Measurements from ENCODE around the gene SUSD6.
A peak's percentile ranks its signal among the peaks of the same experiment; 100 is the strongest.

SUSD6 gene

DNA sequence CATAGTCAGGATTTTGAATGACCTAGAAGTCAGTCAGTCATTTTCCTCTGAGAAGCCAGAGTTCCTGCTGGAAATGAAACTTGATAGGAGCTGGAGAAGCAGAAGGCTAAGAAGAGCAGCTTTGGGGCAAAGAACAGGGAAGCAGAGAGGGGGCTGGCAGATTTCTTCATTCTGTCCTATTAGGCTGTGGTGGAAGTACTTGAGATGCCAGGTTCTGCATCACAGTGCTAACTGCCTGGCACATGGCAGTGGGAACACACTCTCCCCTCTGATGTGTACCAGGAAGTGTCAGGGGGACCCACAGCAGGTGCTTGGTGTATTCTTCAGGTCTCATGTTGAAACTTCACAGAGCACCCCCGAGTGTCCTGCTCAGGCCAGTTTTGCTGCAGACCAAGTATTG, 61.0 kb downstream of the SUSD6 start:
- no peak for DNase-seq (ENCODE audit: low spot score)

DNA sequence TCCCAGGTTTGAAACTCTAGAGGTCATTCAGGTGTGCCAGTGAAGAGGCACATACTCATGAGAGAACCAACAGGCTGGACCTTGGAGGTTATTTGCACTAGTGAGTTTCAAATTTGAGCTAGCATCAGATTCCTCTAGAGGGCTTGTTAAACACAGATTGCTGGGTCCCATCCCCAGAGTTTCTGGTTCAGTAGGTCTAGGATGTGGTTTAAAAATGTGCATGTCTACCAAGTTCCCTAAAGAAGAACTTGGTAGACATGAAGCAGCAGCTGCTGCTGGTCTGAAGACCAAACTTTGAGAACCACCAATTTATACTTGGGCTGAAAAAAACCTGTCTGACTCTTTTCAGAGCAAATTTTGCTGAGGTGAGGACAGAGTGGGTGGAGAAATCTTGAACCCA, 61.7 kb downstream of the SUSD6 start:
- no peak for DNase-seq (ENCODE audit: low spot score)

DNA sequence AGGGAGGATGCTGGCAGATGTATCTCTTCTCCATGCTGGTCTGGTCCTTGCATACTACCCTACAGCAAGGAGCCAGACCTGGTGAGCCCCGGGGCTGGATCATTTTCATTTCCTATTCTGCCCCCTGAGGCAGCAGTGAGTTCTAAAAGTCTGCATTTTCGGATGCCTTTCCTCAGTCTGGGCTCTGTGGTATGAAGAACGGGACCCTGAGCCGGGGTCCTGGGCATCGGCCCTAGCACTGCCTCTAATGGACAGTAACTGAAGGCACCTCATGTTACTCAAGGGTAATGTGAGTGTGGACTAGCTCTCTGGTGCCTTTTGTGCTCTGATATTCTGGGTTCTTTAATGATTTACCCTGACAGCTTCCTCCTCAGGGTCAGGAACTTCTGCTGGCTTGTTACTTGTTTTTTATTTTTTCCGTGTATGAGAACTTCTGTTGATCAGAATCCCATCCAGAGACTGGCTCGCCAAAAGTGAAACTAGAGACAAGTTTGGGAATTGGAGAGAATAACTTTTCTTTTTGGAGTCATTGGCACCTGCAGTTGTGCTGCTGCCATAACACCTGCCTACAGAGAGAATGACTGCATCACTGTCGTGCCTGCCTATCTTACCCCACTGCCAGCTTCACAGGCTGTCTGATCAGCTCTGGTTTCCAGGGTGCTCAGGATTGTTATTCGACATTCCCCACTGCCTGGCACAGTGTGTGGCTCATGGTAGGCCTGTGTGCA, 62.3 kb downstream of the SUSD6 start:
- DNase-seq (ENCODE audit: low spot score) = no peak

DNA sequence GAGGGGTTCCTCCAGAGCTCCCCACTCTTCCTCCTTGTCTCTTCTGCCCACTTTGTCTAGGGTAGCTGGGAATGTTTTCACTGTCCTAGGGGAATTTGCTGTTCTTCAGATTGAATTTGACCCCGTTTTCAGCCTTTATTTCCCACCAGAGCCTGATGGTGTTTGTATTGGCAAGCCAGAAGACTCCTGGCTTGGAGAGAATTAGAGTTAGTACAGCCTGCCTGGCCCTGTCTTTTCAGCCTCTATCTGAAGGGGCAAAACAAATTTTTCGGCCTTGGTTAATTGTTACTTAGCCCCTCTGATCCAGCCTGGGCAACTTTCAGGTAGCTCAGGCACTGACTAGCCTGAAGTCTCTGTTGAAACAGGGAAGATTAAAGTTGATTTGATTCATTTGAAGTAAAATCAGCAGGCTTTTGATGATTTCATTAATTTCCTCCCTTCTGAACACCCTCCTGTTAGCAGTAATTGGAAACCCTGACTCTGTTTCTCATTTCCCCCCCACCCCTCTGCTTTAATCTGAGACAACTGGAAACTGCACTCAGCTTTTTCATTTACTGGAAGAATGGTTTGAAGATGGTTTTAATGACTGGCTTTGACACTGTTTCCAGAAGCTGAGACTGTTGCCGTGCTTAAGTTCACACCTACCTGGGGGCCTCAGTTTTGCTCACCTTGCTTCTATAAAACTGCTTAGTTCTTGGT, 63.3 kb downstream of the SUSD6 start:
- no peak for DNase-seq (ENCODE audit: low spot score)

DNA sequence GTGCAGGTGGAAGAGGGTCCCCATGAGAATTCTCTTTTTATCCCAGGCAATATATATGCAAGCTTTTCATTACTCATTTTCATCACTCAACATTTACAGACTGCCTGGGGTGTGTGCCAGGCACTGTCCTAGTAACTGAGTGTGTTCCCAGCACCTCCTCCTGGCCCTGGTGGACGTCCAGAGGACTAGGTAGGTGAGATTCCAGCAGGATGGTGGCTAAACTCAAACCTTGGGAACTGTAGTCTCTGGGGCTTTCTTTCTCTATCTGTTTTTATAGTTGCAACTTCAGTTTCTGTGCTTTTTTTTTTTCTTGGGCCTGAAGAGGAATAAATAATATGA, 63.8 kb downstream of the SUSD6 start:
- no peak for DNase-seq (ENCODE audit: low spot score)

DNA sequence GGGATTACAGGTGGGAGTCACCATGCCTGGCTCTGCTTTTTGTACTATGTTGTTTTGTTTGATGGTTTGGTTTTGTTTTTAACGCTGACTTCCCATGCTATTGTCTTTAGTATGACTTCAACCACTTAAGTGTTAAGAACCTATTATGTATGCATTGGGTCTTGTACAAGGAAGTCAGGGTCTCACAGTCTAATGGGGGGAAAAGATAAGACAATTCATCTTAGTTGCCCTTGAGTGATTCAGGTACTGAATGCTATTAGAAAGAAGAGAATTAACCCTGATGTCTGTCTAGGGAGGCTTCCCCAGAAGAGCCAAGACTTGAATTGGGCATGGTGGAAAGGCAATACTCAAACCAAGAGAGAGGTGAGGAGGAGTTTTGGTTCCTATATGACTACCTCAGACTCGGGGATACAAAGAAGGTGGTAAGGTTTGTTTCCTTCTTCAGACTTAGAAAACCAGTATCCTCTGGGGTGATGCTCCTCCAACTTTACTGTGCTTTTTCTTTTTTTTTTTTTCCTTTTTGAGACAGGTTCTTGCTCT, 64.6 kb downstream of the SUSD6 start:
- DNase-seq (ENCODE audit: low spot score) = no peak

DNA sequence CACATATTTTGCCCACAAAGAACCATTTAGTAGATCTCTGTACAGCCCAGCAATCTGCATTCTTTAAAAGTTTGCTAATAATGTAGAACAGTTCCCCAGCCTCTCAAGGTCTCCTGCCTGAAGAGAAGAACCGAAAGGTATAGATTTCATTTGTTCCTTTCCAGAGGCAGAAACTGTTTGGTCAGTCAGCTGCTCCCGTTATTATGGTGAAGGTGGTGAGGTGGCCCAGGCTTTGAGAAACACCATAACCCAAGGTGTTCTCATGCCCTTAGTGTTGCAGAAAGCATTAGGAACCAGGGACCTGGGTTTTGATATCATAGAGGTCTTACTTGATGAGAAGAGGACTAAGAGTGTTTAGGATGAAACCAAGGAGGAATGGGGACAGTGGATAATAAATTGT, 65.3 kb downstream of the SUSD6 start:
- no peak for DNase-seq (ENCODE audit: low spot score)

DNA sequence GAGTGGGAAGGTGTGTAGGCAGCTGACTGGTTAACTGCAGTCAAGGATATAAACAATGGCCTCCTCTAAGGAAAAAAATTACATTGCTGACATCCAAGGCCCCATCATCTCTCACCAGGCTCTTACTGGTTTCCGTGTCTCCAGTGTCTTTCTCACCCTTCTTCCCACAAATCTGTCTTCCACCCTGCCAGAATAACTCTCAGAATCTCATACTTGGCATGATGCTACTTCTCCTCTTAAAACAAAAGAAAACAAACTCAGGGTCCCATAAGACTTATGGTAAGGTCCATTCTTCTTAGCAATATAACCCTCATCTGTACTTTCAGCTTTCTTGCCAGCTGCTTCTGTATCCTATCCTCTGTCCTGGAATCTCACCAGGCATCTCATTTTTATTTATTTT, 68.9 kb downstream of the SUSD6 start:
- no peak for DNase-seq (ENCODE audit: low spot score)

DNA sequence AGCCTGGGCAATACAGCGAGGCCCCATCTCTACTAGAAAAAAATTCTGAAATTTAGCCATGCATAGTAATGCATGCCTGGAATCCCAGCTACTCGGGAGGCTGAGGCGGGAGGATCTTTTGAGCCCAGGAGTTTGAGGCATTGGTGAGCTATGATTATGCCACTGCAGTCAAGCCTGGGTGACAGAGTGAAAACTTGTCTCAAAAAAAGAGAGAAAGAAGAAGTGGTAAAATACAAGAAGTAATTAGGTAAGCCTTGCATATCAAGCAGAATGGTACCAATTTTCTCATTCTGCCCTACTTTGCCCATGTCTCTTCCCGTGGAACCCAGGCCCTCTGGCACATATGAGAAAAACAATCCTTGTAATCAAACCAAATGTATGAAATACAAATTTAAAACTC, 70.7 kb downstream of the SUSD6 start:
- no peak for DNase-seq (ENCODE audit: low spot score)

DNA sequence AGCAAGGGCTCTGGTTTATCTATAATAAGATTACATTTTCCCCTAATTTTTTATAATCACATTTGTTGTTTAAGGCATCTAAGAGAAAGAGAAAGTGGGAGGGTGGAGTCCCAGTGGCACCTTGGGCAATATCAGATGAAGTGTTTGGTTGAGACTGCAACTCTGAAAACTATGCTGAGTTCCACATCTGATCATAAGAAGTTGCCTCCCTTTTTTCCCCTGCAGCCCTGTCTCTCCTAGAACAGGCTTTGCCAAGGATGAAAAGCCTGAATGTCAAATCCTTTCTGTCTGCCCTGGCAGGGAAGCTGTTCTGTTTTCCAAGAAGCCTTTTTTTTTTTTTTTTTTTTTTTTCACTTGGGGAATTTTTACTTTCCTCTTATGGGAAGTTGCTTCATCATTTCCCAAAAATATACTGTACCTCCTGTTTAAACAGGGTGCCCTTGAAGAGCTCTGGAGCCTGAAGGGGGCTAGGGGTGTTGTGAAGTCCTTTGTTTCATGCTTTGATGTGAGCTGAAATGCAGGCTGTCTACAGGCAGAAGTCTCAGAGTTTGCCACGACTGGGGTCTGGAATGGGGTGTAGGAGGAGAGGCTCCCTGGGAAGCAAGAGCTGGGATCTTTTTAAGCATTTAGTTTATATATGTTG, 71.3 kb downstream of the SUSD6 start:
- no peak for DNase-seq (ENCODE audit: low spot score)

DNA sequence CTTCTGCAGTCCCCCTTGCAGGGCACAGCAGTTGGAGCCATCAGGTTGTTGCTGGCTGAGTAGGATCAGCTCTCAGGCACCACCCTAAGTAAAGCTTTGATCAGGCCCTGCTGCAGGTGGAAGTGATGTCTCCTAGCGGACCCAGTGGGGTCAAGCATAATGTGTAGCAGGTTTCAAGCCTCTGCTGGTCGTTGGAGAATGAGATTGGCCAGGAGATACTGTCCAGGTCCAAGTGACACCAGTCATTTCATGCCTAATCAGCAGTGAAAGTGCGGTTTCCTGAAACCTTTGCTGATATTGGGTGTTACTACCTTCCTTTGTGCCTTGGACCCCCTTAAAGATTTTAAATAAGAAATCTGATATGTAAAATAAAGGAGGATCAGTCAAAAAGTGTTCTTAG, 72.6 kb downstream of the SUSD6 start:
- DNase-seq (ENCODE audit: low spot score) = no peak

DNA sequence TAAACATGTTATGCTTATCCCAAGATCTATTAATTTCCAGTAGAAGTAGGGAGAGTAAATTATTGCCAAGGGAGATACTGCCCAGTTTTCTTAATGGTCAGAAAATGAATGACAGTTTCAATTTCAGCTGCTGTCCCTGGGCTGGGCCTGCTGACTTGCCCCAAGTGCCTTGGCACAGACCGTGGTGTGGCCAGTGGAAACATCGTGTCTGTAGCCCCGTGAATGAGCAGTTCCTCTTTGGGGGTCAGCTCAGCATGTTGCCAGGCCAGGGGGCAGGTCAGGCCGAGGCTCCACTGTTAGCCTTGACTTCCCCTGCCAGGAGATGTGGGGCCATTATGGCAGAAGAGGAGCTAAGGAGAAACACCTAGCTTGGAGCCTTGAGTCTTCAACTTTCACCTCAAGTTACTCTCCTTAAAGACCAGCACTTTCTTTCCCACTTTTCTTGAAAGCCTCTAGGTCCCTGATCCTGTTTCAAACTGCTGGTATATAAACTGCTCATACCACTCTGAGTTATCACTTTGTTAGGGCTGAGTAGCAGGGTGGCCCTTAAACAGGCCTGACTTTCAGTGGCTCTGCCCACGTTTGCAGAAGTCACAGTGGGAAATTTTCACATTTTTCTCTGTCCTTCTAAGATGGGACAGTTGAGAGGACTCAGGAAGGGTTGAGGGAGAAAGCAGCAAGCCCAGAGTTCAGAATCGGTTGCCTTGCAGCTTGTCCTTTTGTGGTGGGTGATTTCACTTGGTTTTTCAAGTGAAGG, 73.2 kb downstream of the SUSD6 start:
- DNase-seq (ENCODE audit: low spot score) = no peak

DNA sequence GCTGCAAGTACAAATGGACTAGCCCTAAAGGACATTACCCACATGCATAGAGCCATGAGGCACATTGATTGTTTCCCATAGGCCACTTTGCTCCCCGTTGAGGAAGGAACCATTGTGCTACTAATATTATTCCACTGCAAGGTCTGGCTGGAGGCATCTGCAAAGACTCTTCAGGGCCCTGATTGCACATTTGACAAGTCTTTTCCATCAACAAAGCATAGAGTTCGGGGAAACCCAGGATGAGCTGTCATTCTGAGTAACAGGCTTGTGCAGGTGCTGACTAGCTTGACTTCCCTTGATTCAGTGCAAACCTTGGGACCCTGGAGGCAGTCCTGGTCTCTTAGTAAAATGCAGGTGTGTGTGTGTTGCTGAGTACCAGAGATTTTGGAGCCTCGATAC, 73.8 kb downstream of the SUSD6 start:
- DNase-seq (ENCODE audit: low spot score) = peak; percentile 27

DNA sequence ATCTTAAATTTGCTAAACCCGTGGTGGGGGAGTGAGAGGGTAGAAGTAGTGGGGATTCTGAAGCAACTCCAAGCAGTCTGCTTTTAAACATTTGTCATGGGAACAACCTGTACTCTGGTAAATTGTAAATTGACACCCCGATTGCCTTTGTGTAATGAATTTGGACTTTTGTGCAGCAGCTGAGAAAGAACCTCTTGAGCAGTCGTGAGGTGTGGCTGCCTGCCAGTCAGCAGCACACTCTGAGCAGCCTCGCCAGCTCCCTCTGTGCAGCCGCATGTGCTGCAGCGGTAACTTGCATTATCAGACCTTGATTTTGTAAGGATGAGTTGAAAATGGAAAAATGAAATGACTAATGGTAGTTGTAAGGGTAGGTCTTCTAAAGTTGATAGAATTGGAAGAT, 74.3 kb downstream of the SUSD6 start:
- DNase-seq (ENCODE audit: low spot score) = no peak

DNA sequence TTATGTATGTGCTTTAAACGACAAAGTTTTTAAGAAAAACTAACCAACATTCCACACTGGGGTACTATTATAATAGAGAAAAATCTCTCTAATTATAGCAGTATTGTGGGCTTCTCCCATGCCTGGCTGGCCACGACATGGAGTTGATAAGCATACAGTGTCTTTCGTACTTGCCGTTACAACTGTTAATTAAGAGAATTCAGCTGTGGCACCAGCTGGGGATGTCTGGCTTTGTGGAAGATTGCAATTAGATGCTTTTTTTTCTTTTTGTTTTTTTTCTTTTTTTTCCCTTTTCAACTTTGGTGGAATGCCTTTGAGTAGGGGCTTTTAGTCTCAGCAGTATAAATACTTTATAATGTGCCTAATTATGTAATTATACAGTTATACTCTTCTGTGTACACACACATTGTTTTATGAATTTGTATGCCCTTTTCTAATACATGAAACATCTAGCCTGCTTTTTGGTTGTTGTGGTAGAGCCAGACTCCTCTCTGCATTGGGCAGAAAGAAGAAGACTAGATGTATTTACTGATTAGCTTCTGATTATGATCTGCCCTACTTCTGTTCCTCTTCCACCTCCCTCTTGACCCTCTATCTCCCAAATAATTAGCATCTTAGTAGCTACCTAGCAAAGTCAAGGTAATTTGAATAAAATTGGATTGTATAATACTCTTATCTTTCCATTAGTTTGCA, 76.4 kb downstream of the SUSD6 start:
- no peak for DNase-seq (ENCODE audit: low spot score)

DNA sequence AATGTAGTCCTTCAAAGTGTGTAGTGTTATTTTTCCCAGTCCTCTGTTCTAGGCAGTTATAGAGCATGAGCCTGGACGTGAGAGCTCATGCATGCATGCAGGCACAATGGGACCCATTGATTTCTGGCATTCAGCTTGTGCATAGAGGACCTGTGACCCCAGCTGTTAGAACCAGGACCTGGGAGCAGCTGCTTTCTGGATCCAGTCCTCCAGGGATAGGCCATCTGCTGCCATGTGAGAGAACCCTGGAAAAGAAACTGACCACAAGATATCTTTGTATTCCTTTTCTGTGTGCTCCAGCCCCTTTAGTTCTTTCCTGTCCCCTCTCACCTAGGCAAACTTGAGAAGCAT, 76.9 kb downstream of the SUSD6 start:
- DNase-seq (ENCODE audit: low spot score) = no peak

DNA sequence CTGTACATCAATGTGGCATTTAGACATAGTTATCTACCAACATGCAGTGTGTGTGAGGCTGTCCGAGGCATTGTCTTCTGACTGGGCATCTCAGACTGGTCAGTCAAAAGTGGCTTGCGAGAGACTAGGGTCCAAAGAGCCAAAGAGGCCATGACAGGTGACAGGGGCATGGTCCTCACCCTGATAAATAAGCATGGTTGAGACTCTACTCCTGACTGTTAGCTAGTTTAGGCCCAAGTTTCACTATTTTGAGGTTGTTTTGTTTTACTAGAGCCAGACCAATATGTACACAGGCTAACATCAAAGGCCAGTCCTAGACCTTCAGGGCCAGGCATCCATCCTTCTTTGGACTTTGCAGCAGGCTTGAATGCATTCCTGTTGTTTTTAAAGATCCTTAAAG, 78.6 kb downstream of the SUSD6 start:
- DNase-seq (ENCODE audit: low spot score) = no peak

DNA sequence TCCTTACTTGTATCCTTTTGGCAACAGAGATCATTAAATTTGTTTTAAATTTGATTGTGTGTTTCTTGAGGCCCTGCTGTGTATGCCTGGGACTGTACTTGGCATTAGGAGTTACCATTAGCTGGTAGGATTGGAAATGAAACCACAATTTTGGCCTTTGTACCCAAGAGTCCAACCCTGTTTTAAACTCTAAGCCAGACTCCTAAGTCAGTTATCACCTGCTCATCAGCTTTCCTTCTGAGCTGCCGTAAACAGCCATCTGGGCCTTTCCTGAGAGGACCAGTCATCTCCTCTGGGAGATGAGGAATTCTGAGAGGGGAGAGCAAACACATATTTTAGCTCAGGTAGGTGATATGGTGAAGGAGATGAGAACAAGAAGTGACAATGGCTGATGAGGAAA, 81.2 kb downstream of the SUSD6 start:
- DNase-seq (ENCODE audit: low spot score) = no peak

DNA sequence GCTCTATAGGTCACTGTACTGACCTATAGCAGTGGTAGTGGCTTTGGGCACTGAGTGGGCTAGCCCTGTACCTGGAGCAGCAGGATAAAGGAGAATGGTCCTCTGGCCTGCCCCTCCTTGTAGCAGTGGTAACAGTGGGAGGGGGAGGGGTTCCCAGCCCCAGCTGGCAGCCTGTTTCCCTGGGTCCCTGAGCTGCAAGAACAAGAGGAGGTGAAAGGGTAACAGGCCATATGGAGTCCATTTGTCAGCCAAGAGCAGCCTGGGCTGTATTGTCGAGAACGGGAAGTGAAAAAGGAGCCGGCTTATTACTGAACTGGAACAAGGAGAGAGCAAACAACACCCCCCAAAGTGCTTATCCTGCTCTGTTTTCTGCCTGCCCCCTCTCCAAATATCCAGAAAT, 81.7 kb downstream of the SUSD6 start:
- no peak for DNase-seq (ENCODE audit: low spot score)

DNA sequence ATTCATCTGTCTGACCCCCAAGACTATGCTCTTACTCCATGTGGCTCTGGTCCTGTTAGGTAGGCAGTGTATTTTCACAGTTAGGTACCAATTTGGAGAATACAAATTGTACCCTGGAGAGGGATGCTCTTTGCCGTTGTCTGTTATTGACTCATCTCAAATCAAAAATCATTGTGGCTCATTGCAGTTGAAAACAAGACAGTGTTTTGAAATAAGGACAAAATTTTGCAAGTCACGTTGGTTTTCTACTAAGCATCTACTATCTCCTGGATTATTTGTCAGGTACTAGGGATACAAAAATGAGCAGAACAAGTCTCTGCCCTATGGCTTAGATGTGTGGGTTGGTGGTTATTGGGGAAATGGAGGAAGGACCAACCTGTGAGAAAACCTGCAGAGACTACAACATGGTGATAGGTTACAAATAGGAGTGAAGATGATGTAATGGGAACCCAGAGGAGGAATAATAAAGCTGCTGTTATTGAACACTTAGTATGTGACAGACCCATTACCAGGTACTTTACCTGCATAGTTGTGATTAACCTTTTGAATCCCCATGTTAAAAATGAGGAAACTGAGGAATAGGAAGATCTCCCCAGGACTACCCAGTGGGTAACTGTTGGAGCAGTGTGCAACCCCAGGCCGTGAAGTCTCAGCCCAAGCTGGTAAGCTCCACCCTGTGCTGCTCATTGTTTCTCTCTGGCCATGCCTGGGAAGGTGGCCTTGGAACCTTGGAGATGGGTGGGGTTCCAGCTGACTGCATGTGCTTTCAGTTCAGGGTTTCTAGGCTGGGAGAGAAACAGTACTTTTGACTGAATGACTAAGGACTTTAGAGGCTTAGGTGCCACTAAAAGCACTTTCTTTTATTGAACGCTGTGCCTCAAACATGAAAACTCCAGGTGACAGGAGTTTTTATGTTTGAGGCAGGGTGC, 82.7 kb downstream of the SUSD6 start:
- DNase-seq (ENCODE audit: low spot score) = no peak

DNA sequence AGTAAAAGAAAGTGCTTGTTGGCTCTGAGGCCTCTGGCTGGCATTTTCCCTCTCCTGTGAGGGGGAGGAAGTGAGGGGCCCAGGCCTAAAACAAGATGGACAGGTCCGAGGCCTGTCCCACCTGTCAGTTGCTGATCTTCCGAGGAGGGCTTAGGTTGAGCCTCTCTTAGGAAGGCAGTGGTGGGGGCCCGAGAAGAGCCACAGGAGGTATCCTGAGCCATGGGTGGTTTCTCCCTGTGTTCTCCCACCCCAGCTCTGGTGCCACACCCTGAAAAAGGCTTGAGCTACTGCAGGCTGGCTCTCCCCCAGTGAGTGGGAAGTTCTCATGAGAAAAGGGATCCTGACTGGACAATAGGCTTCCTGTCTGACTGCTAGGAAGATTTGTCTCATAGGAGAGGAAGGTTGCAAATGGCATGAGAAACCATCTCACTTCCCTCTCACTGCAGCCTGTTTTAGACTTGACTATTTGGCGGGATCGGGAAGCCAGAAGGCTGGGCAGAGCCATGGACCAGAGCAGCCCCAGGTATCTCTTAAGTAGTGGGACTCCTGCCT, 83.4 kb downstream of the SUSD6 start:
- no peak for DNase-seq (ENCODE audit: low spot score)

All from RKO (cell line).